Osteoblast (primary cell): Measurements from ENCODE around the gene KCNK4. TPM values are rescaled to one million over a fixed set of nuclear protein-coding genes. Genes with fewer than 3 reads are reported as not detected.
A peak's percentile ranks its signal among the peaks of the same experiment; 100 is the strongest.

Experiments
- DNase-seq: peaks from one replicate; pipeline ENCODE4 v3.0.0; 2011; ENCODE audit warnings: low spot score, mixed read lengths; ENCODE audit not compliant: insufficient read length; ENCODE audit errors: missing footprints
- H2AFZ ChIP-seq: 2 replicates; pipeline ENCODE4 v1.6.0; 2011; ENCODE audit warnings: mild to moderate bottlenecking, low read length
- H3K27ac ChIP-seq: 2 replicates; pipeline ENCODE4 v1.5.1; 2011; ENCODE audit warnings: mild to moderate bottlenecking, low read depth, low read length, moderate library complexity
- H3K27me3 ChIP-seq: 2 replicates; pipeline ENCODE4 v1.6.0; 2012; ENCODE audit warnings: mild to moderate bottlenecking, control low read depth, inconsistent platforms, low read length, moderate library complexity; ENCODE audit not compliant: insufficient read depth
- H3K36me3 ChIP-seq: 2 replicates; pipeline ENCODE4 v1.5.1; 2011; ENCODE audit warnings: mild to moderate bottlenecking, low read length, control low read depth, moderate library complexity; ENCODE audit not compliant: insufficient read depth
- H3K4me1 ChIP-seq: 2 replicates; pipeline ENCODE4 v1.5.1; 2011; ENCODE audit warnings: mild to moderate bottlenecking, low read length, control low read depth, moderate library complexity; ENCODE audit not compliant: insufficient read depth
- H3K4me2 ChIP-seq: 2 replicates; pipeline ENCODE4 v1.6.0; 2011; ENCODE audit warnings: mild to moderate bottlenecking, low read length; ENCODE audit not compliant: insufficient read depth
- H3K4me3 ChIP-seq: fragments of 200-600 bp; sonication (generic); 3 replicates; pipeline ENCODE4 v1.5.1; 2012; ENCODE audit warnings: mild to moderate bottlenecking, low read length, inconsistent platforms; ENCODE audit not compliant: insufficient read depth
- H3K79me2 ChIP-seq: 2 replicates; pipeline ENCODE4 v1.6.0; 2012; ENCODE audit warnings: mild to moderate bottlenecking, low read length, control low read depth, inconsistent platforms; ENCODE audit not compliant: insufficient read depth
- H3K9me3 ChIP-seq: 2 replicates; pipeline ENCODE4 v1.5.1; 2011; ENCODE audit warnings: low read depth, low read length, control low read depth
- H4K20me1 ChIP-seq: 2 replicates; pipeline ENCODE4 v1.6.0; 2012; ENCODE audit warnings: mild to moderate bottlenecking, low read length, control low read depth; ENCODE audit not compliant: insufficient read depth
- total RNA-seq: library from RNA; depleted of rRNA; stranded (reverse); fragments of >200 nt; gene quantifications from 2 replicates; pipeline ENCODE4 v1.2.3, GENCODE V29; 2012
- TF ChIP-seq, protein P1 (sequence below): IDR thresholded peaks from 2 replicates; pipeline ENCODE4 v1.5.1; 2011; ENCODE audit warnings: mild to moderate bottlenecking, low read depth, low read length, moderate library complexity; ENCODE audit errors: extremely low read depth

KCNK4 gene
- total RNA-seq, 1 donor: 0.36 TPM

DNA sequence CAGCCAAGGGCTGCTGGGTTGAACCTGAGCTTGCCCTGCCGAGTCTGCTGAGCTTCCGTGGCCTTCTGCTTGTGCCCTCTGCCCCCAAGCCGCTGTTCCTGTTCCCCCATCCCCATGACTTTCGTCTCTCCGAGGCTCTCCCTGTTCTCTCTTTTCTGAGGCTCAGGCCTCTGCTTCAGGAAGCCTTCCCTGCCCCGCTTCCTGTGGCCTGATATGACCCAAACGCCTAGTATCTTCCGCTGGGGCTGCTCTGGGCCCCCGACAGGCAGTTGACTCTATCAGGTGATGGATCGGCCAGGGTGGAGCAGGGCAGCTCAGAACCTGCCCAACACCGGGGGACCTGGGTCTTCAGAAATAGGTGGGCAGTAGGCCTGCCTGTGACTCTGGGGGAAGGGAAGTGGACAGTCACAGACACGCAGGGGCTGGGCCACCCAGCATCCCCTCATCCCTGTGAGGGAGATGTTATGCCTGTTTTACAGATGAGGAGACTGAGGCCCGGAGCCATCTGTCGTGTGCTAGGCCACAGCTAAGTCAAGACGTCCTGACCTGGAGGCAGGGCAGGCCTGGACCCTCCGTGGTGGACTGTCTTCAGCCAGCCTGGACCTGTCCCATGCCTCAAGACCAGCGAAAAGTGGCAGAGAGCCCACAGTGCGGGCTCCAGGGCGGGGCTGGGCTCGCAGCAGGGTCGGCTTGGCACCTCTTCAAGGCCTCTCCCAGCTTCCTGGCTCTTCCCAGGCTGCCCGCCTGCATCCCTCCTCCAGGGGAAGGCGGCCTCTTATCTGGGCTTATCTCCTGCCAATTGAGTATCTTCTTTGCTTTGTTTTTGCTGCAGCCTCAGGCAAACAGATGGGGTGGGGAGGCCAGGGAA lies 22.8 kb upstream of the KCNK4 start:
- Histone ChIP-seq H3K4me1 (peaks cover 27% of the 10 kb centered on the region), H3K27me3 (no peaks in the 10 kb centered on the region), H3K4me2 (peak overlapping the region; percentile 96), H2AFZ (no peak overlapping the region), H3K36me3 (peaks cover 28% of the 10 kb centered on the region), H4K20me1 (no peaks in the 10 kb centered on the region), H3K9me3 (no peaks in the 10 kb centered on the region), H3K4me3 (peak overlapping the region; percentile 74), H3K27ac (peak overlapping the region; percentile 94), H3K79me2 (no peaks in the 10 kb centered on the region)
- TF ChIP-seq, protein P1, sequence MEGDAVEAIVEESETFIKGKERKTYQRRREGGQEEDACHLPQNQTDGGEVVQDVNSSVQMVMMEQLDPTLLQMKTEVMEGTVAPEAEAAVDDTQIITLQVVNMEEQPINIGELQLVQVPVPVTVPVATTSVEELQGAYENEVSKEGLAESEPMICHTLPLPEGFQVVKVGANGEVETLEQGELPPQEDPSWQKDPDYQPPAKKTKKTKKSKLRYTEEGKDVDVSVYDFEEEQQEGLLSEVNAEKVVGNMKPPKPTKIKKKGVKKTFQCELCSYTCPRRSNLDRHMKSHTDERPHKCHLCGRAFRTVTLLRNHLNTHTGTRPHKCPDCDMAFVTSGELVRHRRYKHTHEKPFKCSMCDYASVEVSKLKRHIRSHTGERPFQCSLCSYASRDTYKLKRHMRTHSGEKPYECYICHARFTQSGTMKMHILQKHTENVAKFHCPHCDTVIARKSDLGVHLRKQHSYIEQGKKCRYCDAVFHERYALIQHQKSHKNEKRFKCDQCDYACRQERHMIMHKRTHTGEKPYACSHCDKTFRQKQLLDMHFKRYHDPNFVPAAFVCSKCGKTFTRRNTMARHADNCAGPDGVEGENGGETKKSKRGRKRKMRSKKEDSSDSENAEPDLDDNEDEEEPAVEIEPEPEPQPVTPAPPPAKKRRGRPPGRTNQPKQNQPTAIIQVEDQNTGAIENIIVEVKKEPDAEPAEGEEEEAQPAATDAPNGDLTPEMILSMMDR: no peak
- peak; percentile 90 for DNase-seq

DNA sequence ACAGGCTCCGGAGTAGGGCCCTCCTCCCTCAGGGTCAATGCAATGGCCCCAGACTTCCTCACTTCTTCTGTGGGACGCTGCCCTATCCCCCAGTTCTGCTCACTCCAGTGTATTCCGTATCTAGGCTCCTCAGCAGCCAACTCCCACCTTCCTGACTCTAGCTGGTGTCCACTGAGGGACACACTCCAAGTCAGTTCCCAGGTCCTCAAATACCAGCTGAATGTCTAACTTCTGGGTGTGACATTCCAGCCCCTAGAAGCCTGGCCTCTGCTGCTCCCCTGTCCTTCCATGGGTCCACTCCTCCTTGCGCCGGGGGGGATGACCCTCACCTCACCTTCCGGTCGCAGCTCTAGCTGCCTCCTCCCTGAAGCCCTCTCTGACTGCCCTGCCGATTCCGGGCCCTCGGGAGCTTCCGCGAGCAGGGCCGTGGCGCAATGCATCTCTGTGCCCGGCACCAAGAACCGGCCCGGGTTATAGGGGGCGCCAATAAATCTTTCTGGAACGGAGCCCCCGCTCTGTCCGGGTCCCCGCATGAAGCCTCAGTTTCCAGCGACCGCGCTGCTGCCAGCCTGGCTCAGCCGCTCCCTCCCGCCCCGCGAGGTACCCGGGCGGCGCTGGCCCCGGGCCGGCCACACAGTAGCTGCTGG lies 22.1 kb upstream of the KCNK4 start:
- H2AFZ ChIP-seq: peak overlapping the region; percentile 56

DNA sequence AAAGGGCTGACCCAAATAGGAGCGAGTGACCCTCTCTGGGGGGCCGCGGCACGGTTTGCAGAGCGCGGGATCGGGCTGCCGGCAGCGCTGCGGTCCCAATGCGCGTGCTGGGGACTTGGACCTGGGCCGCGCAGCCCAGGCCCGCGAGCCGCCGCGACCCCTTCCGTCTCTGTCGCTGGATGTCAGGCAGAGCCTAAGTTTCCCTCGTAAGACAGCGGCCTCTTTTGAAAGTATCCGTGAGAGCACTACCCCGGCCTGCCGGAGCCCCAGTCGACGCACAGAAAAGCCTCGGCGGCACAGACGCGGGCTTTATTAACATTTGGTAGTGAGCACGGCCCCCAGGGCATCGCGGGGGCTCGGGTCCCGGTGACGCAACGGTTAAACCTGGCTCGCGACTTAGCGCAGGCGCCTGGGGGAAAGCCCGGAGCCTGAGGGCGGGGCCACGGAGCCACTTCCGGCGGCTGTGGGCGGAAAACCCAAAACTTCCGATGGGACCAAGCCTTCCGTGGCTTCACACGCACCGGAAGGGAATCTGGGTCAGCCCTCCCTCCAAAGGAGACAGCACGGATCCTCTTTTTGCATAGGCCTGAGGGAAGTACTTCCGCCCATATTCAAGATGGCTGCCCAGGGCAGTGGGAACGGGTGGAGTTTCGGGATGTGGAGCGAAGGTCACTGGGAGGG lies 21.4 kb upstream of the KCNK4 start:
- Histone ChIP-seq H3K4me2 (peak overlapping the region; percentile 96), H3K27me3 (no peaks in the 10 kb centered on the region), H3K9me3 (no peaks in the 10 kb centered on the region), H3K4me3 (peak overlapping the region; percentile 74), H3K36me3 (peaks cover 19% of the 10 kb centered on the region), H2AFZ (peak overlapping the region; percentile 56), H3K4me1 (peaks cover 27% of the 10 kb centered on the region), H3K27ac (peak overlapping the region; percentile 94), H4K20me1 (no peaks in the 10 kb centered on the region), H3K79me2 (no peaks in the 10 kb centered on the region)
- TF ChIP-seq, protein P1: no peak
- peak; percentile 97 for DNase-seq

More for the DNA sequence above, 22.1 kb upstream of the KCNK4 start:
- H3K9me3 ChIP-seq: no peaks in the 10 kb centered on the region
- peak; percentile 90 for DNase-seq
- TF ChIP-seq, protein P1: no peak
- no peaks in the 10 kb centered on the region for H3K27me3 ChIP-seq
- peaks cover 23% of the 10 kb centered on the region for H3K36me3 ChIP-seq
- H3K4me1 ChIP-seq: peaks cover 27% of the 10 kb centered on the region
- peak overlapping the region; percentile 96 for H3K4me2 ChIP-seq
- peak overlapping the region; percentile 94 for H3K27ac ChIP-seq
- no peaks in the 10 kb centered on the region for H3K79me2 ChIP-seq
- peak overlapping the region; percentile 74 for H3K4me3 ChIP-seq
- no peaks in the 10 kb centered on the region for H4K20me1 ChIP-seq
